ENCODE results near the gene FAM53C. TPM values are rescaled to one million over a fixed set of nuclear protein-coding genes. Genes with fewer than 3 reads are reported as not detected.

The FAM53C gene
- total RNA-seq, 1 experiment from 2014 or later = 36.4 TPM

- TF ChIP-seq ZNF274 (IDR thresholded peaks at IDR 0.05; ENCODE audit: low read depth, low read length) (no peak), ZBTB33 (IDR thresholded peaks at IDR 0.05; ENCODE audit: extremely low read depth, insufficient replicate concordance, low read length) (no peak), ELF1 (IDR thresholded peaks at IDR 0.05; ENCODE audit: borderline replicate concordance, low read depth) (no peak)
These were observed 31.6 kb downstream of the FAM53C start (continued) for GRCh38 chr5:138369706-138370105.

- Histone ChIP-seq H2AFZ (ENCODE audit: low read depth, low read length, poor library complexity, severe bottlenecking) (no peak overlapping the region), H3K27me3 (ENCODE audit: insufficient read depth, low read length) (no peaks in the 10 kb centered on the region), H4K20me1 (ENCODE audit: insufficient read depth) (no peaks in the 10 kb centered on the region; the same call in 1 of the 2 replicates), H3K9me2 (ENCODE audit: insufficient read depth) (no peaks in the 10 kb centered on the region), H3K9me3 (ENCODE audit: control insufficient read depth in 1 of 2, insufficient read depth in 1 of 2, low read depth in 1 of 2, low read length in 2 of 2) (no peaks in the 10 kb centered on the region), H3K4me2 (ENCODE audit: low read length) (no peak overlapping the region), H3K4me1 (ENCODE audit: control insufficient read depth in 1 of 2, insufficient read depth in 2 of 2, low read length in 2 of 2) (no peaks in the 10 kb centered on the region), H3K9ac (ENCODE audit: low read length) (no peak overlapping the region), H3K79me2 (ENCODE audit: insufficient read depth, low read length) (peaks cover 83% of the 10 kb centered on the region), H3K4me3 (replicated peaks in 1 of 2; ENCODE audit: low read depth in 1 of 2, low read length in 2 of 2) (no peak overlapping the region), H3K27ac (ENCODE audit: low read depth, low read length) (no peak overlapping the region), H3K36me3 (ENCODE audit: control insufficient read depth in 1 of 2, insufficient read depth in 2 of 2, low read length in 2 of 2) (peaks cover 5 to 6% of the 10 kb centered on the region in 2 experiments; a peak in 2 of 4 replicates)
- CTCF ChIA-PET = interaction anchor here (1.1 to 1.3 kb wide), 2 partner anchors 17 to 19 kb away, joined by 3 to 4 read pairs; no protein-coding TSS in a partner anchor
- DNase-seq (ENCODE audit: low read depth, low spot score) (no peak), ATAC-seq (no peak)
- TF ChIP-seq REST (IDR thresholded peaks at IDR 0.05; ENCODE audit: low read depth) = no peak
- TF ChIP-seq EZH2 (IDR thresholded peaks at IDR 0.05) = no peak
- TF ChIP-seq ATF3 (IDR thresholded peaks at IDR 0.05) = no peak
- intact Hi-C loops (cut with micrococcal nuclease) = no loop called here
- no TSS peak for BruUV-seq (replicated peaks)
- POLR2A ChIA-PET = no interaction called here
- RAD21 ChIA-PET (ENCODE audit: low non-redundant PET in 1 of 2, low total read pairs in 2 of 2, uncharacterized antibody in 2 of 2, unreplicated experiment in 2 of 2) = no interaction called here
These were observed 32.5 kb downstream of the FAM53C start for GRCh38 chr5:138370537-138370936.
